Liver (tissue), 3 donors: ENCODE measurements around the gene RNF31.

Experiments used
- CTCF ChIP-seq: fragments of 150-350 bp; IDR thresholded peaks from 2 replicates; pipeline ENCODE4 v1.5.1; 2017; ENCODE audit warnings: improper control_type of control experiment, low read depth, low read length; ENCODE audit not compliant: missing input control
- FOXA1 ChIP-seq: IDR thresholded peaks from 2 replicates; pipeline ENCODE4 v1.6.1; 2016; ENCODE audit warnings: antibody characterized with exemption
- GABPA ChIP-seq, 2 donors: IDR thresholded peaks in 1 of 2; conservative IDR thresholded peaks in 1 of 2; 2 replicates each; pipeline ENCODE4 v1.6.1; 2016; ENCODE audit warnings: antibody characterized with exemption in 2 of 2, mild to moderate bottlenecking in 1 of 2, moderate library complexity in 1 of 2
- JUND ChIP-seq, 2 donors: IDR thresholded peaks; 2 replicates each; pipeline ENCODE4 v1.6.1; 2016; ENCODE audit warnings: antibody characterized with exemption in 2 of 2
- RAD21 ChIP-seq, 2 donors: IDR thresholded peaks; 2 replicates each; pipeline ENCODE4 v1.6.1; 2016; ENCODE audit warnings: antibody characterized with exemption in 2 of 2, mild to moderate bottlenecking in 2 of 2
- RXRA ChIP-seq, 2 donors: IDR thresholded peaks; 2 replicates each; pipeline ENCODE4 v1.6.1; 2017 to 2018; ENCODE audit warnings: antibody characterized with exemption in 2 of 2, mild to moderate bottlenecking in 1 of 2
- SP1 ChIP-seq: IDR thresholded peaks from 2 replicates; pipeline ENCODE4 v1.6.1; 2018; ENCODE audit warnings: antibody characterized with exemption, mild to moderate bottlenecking
- TAF1 ChIP-seq: conservative IDR thresholded peaks from 2 replicates; pipeline ENCODE4 v1.6.1; 2016; ENCODE audit warnings: antibody characterized with exemption, mild to moderate bottlenecking
- ZBTB33 ChIP-seq: IDR thresholded peaks from 2 replicates; pipeline ENCODE4 v1.6.1; 2016; ENCODE audit warnings: antibody characterized with exemption
- TF ChIP-seq, protein P1 (sequence below): IDR thresholded peaks from 2 replicates; pipeline ENCODE4 v1.6.1; 2016; ENCODE audit warnings: antibody characterized with exemption, mild to moderate bottlenecking
- TF ChIP-seq, protein P2 (sequence below): IDR thresholded peaks from 2 replicates; pipeline ENCODE4 v1.6.1; 2016; ENCODE audit warnings: antibody characterized with exemption
- donor health status: healthy.
- donor health status: healthy.

DNA sequence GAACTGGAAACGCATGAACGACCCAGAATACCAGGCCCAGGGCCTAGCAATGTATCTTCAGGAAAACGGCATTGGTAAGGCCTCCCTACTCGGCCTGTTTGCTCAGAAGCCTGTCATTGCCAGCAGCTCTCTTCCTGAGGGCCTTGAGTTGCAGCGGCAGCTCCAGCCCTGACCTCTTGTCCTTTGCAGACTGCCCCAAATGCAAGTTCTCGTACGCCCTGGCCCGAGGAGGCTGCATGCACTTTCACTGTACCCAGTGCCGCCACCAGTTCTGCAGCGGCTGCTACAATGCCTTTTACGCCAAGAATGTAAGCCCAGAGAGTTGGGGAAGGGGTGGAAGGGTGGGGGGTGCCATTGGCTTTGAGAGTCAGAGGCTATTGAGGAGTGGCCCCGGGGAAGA is 10.0 kb downstream of the RNF31 start:
- TF ChIP-seq, protein P1, sequence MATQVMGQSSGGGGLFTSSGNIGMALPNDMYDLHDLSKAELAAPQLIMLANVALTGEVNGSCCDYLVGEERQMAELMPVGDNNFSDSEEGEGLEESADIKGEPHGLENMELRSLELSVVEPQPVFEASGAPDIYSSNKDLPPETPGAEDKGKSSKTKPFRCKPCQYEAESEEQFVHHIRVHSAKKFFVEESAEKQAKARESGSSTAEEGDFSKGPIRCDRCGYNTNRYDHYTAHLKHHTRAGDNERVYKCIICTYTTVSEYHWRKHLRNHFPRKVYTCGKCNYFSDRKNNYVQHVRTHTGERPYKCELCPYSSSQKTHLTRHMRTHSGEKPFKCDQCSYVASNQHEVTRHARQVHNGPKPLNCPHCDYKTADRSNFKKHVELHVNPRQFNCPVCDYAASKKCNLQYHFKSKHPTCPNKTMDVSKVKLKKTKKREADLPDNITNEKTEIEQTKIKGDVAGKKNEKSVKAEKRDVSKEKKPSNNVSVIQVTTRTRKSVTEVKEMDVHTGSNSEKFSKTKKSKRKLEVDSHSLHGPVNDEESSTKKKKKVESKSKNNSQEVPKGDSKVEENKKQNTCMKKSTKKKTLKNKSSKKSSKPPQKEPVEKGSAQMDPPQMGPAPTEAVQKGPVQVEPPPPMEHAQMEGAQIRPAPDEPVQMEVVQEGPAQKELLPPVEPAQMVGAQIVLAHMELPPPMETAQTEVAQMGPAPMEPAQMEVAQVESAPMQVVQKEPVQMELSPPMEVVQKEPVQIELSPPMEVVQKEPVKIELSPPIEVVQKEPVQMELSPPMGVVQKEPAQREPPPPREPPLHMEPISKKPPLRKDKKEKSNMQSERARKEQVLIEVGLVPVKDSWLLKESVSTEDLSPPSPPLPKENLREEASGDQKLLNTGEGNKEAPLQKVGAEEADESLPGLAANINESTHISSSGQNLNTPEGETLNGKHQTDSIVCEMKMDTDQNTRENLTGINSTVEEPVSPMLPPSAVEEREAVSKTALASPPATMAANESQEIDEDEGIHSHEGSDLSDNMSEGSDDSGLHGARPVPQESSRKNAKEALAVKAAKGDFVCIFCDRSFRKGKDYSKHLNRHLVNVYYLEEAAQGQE: no peak
- no peak for TF ChIP-seq TAF1
- no peak for TF ChIP-seq RXRA (IDR thresholded peaks at IDR 0.05)
- no peak for TF ChIP-seq ZBTB33
- no peak for TF ChIP-seq RAD21 (IDR thresholded peaks at IDR 0.05)
- no peak for TF ChIP-seq CTCF
- no peak for TF ChIP-seq SP1
- no peak for TF ChIP-seq FOXA1
- TF ChIP-seq GABPA (IDR thresholded peaks at IDR 0.05 in 1 of 2, conservative IDR thresholded peaks at IDR 0.05 in 1 of 2): no peak
- no peak for TF ChIP-seq JUND (IDR thresholded peaks at IDR 0.05)
- TF ChIP-seq, protein P2, sequence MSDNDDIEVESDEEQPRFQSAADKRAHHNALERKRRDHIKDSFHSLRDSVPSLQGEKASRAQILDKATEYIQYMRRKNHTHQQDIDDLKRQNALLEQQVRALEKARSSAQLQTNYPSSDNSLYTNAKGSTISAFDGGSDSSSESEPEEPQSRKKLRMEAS: no peak
